ENCODE results near the gene EIF2AK3. TPM values are rescaled to one million over a fixed set of nuclear protein-coding genes. Genes with fewer than 3 reads are reported as not detected.

EIF2AK3 gene
- total RNA-seq, 6 experiments from 2014 or later: 7.0 to 19.1 (median 11.1) TPM

- H3K27me3 ChIP-seq: no peaks in the 10 kb centered on the region
- peak in 3 of 4 donors; percentile 6 to 46 (median 17) for ATAC-seq
- no peak overlapping the region for H3K4me3 ChIP-seq
- intact Hi-C loops (cut with DNase I): no loop called here
- no peaks in the 10 kb centered on the region for H3K9me3 ChIP-seq
- H3K27ac ChIP-seq: peak overlapping the region; percentile 1 to 53 (median 45)
- no peak for TF ChIP-seq CTCF (IDR thresholded peaks at IDR 0.05)
- TF ChIP-seq POLR2A (IDR thresholded peaks at IDR 0.05): no peak
- 60% methylated on average over 3 of the region's 4 CpGs for WGBS (ENCODE audit: insufficient coverage, low coverage, low lambda C conversion rate, missing lambda C conversion rate)
- no peaks in the 10 kb centered on the region for H3K4me1 ChIP-seq
- no peak for DNase-seq
- no peaks in the 10 kb centered on the region for H3K36me3 ChIP-seq
These were observed 31.7 kb upstream of the EIF2AK3 start for GRCh38 chr2:88658881-88659537.

GRCh38 chr2:88658326-88658725 is 31.1 kb upstream of the EIF2AK3 start:
- WGBS (ENCODE audit: insufficient coverage, low coverage, low lambda C conversion rate, missing lambda C conversion rate): 51% methylated on average over 3 of the region's 3 CpGs
- no peak overlapping the region for H3K27ac ChIP-seq

GRCh38 chr2:88657131-88657530 is 29.9 kb upstream of the EIF2AK3 start:
- intact Hi-C loops (cut with DNase I): no loop called here
- H3K4me1 ChIP-seq: no peaks in the 10 kb centered on the region
- ATAC-seq: peak in 1 of 4 donors; percentile 50
- no peak for DNase-seq
- no peaks in the 10 kb centered on the region for H3K27me3 ChIP-seq
- H3K36me3 ChIP-seq: no peaks in the 10 kb centered on the region
- 83% methylated on average over 2 of the region's 2 CpGs for WGBS (ENCODE audit: insufficient coverage, low coverage, low lambda C conversion rate, missing lambda C conversion rate)
- H3K4me3 ChIP-seq: no peak overlapping the region
- no peak overlapping the region for H3K27ac ChIP-seq
- TF ChIP-seq POLR2A (IDR thresholded peaks at IDR 0.05) (no peak), CTCF (IDR thresholded peaks at IDR 0.05) (no peak)
- H3K9me3 ChIP-seq: no peaks in the 10 kb centered on the region

More at GRCh38 chr2:88658326-88658725, 31.1 kb upstream of the EIF2AK3 start:
- no peak for TF ChIP-seq POLR2A (IDR thresholded peaks at IDR 0.05)
- no peak for TF ChIP-seq CTCF (IDR thresholded peaks at IDR 0.05)
- H3K36me3 ChIP-seq: no peaks in the 10 kb centered on the region
- intact Hi-C loops (cut with DNase I): no loop called here
- peak in 2 of 4 donors; percentile 18 to 41 for ATAC-seq
- H3K4me1 ChIP-seq: no peaks in the 10 kb centered on the region
- H3K9me3 ChIP-seq: no peaks in the 10 kb centered on the region
- no peaks in the 10 kb centered on the region for H3K27me3 ChIP-seq
- H3K4me3 ChIP-seq: no peak overlapping the region
- no peak for DNase-seq

- no peaks in the 10 kb centered on the region for H3K36me3 ChIP-seq
- no peak overlapping the region for H3K4me3 ChIP-seq
- no peaks in the 10 kb centered on the region for H3K9me3 ChIP-seq
- H3K27ac ChIP-seq: no peak overlapping the region
- no peak for ATAC-seq
- no peaks in the 10 kb centered on the region for H3K4me1 ChIP-seq
- WGBS (ENCODE audit: insufficient coverage, low coverage, low lambda C conversion rate, missing lambda C conversion rate): 63% methylated on average over 2 of the region's 3 CpGs
- no peak for DNase-seq
- TF ChIP-seq CTCF (IDR thresholded peaks at IDR 0.05): no peak
- TF ChIP-seq POLR2A (IDR thresholded peaks at IDR 0.05): no peak
- H3K27me3 ChIP-seq: no peaks in the 10 kb centered on the region
- intact Hi-C loops (cut with DNase I): no loop called here
These were observed 29.4 kb upstream of the EIF2AK3 start for GRCh38 chr2:88656690-88657089.
